Osteocyte (in vitro differentiated cells): ENCODE measurements around the gene ADARB1. TPM values are rescaled to one million over a fixed set of nuclear protein-coding genes. Genes with fewer than 3 reads are reported as not detected.

Source experiments
- DNase-seq: peaks from one replicate; pipeline ENCODE4 v3.0.0; 2021; ENCODE audit warnings: mixed read lengths; ENCODE audit not compliant: unreplicated experiment; ENCODE audit errors: extremely low spot score
- H3K27ac Mint-ChIP-seq: one replicate; pipeline ENCODE4 v1.8.0; 2021; ENCODE audit warnings: mild to moderate bottlenecking, mixed read lengths; ENCODE audit not compliant: unreplicated experiment
- H3K27me3 Mint-ChIP-seq: one replicate; pipeline ENCODE4 v1.8.0; 2021; ENCODE audit warnings: mixed read lengths; ENCODE audit not compliant: unreplicated experiment
- H3K36me3 Mint-ChIP-seq: one replicate; pipeline ENCODE4 v1.8.0; 2021; ENCODE audit warnings: mixed read lengths; ENCODE audit not compliant: unreplicated experiment
- H3K4me1 Mint-ChIP-seq: one replicate; pipeline ENCODE4 v1.8.0; 2021; ENCODE audit warnings: mixed read lengths; ENCODE audit not compliant: unreplicated experiment
- H3K4me3 Mint-ChIP-seq: one replicate; pipeline ENCODE4 v1.8.0; 2021; ENCODE audit warnings: mild to moderate bottlenecking, moderate library complexity, mixed read lengths; ENCODE audit not compliant: unreplicated experiment
- H3K9me3 Mint-ChIP-seq: one replicate; pipeline ENCODE4 v1.8.0; 2021; ENCODE audit warnings: mixed read lengths; ENCODE audit not compliant: unreplicated experiment
- CTCF ChIP-seq: fragments of 200-600 bp; sonication (generic); IDR thresholded peaks from 2 replicates; pipeline ENCODE4 v1.5.0; 2021; ENCODE audit warnings: antibody characterized with exemption, mild to moderate bottlenecking, moderate library complexity
- total RNA-seq: library from RNA; stranded (reverse); gene quantifications from 2 replicates; pipeline ENCODE4 v1.2.1, GENCODE V29; 2021

ADARB1 gene
- total RNA-seq, 1 donor from 2014 or later: 126 TPM

- peaks cover 62% of the 10 kb centered on the region for H3K4me1 Mint-ChIP-seq
- TF ChIP-seq CTCF: no peak
- no peak overlapping the region for H3K4me3 Mint-ChIP-seq
- peaks cover 13% of the 10 kb centered on the region for H3K36me3 Mint-ChIP-seq
- H3K27ac Mint-ChIP-seq: no peak overlapping the region
- no peaks in the 10 kb centered on the region for H3K27me3 Mint-ChIP-seq
- no peak for DNase-seq
- no peaks in the 10 kb centered on the region for H3K9me3 Mint-ChIP-seq
Measured at GRCh38 chr21:45078877-45079281, 4.5 kb downstream of the ADARB1 start.

DNA sequence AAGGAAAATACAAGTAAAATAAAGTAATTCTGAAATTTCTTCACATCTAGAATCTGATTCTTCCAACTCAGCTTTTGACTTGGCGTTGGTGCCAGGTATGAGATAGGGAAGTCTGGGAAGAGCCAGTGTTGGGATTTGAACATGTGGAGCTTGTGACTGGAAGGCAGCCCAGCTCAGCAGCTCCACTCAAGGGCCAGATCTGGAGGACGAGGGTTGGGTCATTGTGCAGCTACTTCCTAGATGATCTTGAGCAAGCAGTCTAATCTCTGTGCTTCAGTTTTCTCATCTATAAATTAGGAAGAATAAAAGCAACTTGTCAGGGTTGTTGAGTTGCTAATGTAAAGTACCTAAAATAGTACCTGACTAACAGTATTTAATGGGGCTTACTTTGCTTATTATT is 5.0 kb downstream of the ADARB1 start:
- Mint-ChIP-seq H3K36me3 (peaks cover 13% of the 10 kb centered on the region), H3K27ac (peak overlapping the region; percentile 44), H3K27me3 (no peaks in the 10 kb centered on the region), H3K9me3 (no peaks in the 10 kb centered on the region), H3K4me1 (peaks cover 63% of the 10 kb centered on the region), H3K4me3 (no peak overlapping the region)
- TF ChIP-seq CTCF: no peak
- DNase-seq: no peak

DNA sequence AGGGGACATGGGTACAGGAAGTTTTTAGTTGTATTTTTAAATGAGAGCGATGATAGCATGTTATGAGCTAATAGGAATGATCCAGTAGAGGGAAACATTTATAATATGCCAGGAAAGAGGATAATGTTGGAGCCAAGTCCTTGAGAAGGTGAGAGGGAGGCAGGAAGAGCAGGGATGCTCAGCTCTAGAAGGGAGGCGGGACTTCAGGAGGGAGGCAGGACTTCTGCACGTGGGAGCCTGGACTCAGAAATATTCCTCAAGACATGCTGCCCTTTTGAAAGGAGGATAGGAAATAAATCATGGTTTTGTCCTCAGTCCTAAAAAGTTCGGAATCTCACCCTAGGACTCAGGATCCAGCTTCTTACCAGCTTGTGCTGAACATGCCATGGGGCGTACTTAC is 5.9 kb downstream of the ADARB1 start:
- Mint-ChIP-seq H3K27ac (peak overlapping the region; percentile 50), H3K36me3 (peaks cover 14% of the 10 kb centered on the region), H3K4me3 (no peak overlapping the region), H3K4me1 (peaks cover 71% of the 10 kb centered on the region), H3K27me3 (no peaks in the 10 kb centered on the region), H3K9me3 (no peaks in the 10 kb centered on the region)
- no peak for DNase-seq
- TF ChIP-seq CTCF: no peak

GRCh38 chr21:45080639-45081414 is 6.4 kb downstream of the ADARB1 start:
- TF ChIP-seq CTCF: no peak
- H3K27ac Mint-ChIP-seq: peak overlapping the region; percentile 76
- DNase-seq: no peak
- no peaks in the 10 kb centered on the region for H3K27me3 Mint-ChIP-seq
- H3K36me3 Mint-ChIP-seq: peaks cover 14% of the 10 kb centered on the region
- peaks cover 67% of the 10 kb centered on the region for H3K4me1 Mint-ChIP-seq
- H3K9me3 Mint-ChIP-seq: no peaks in the 10 kb centered on the region
- H3K4me3 Mint-ChIP-seq: peak overlapping the region; percentile 17

DNA sequence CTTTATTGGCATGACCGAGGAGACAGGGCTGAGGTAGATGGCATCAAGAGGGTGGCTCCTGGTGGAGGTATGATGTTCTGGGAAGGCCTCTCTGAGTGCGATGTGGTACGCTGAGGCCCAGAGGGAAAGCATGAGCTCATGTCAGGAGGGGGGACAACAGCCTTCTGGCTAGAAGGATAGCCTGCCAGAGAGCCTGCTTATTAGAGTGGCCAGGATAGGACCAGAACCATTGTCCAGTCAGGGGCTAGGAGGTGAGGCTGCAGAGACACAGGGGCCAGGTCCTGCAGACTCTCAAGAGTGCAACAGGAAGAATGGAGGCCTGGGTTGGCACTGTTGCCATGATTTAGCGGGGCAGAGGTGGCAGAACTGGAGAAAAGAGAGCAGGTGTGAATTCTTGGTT is 7.3 kb downstream of the ADARB1 start:
- no peaks in the 10 kb centered on the region for H3K9me3 Mint-ChIP-seq
- H3K27ac Mint-ChIP-seq: peak overlapping the region; percentile 76
- no peaks in the 10 kb centered on the region for H3K27me3 Mint-ChIP-seq
- H3K36me3 Mint-ChIP-seq: peaks cover 14% of the 10 kb centered on the region
- DNase-seq: no peak
- H3K4me1 Mint-ChIP-seq: peaks cover 63% of the 10 kb centered on the region
- peak overlapping the region; percentile 23 for H3K4me3 Mint-ChIP-seq
- TF ChIP-seq CTCF: no peak
